ENCODE measurements around the gene CLIP2.
"Not testable (repeated sequence)": the region's sequence is repeated elsewhere in the genome, so short reads cannot be mapped to it uniquely, and the experiment has no call there.

The CLIP2 gene

DNA sequence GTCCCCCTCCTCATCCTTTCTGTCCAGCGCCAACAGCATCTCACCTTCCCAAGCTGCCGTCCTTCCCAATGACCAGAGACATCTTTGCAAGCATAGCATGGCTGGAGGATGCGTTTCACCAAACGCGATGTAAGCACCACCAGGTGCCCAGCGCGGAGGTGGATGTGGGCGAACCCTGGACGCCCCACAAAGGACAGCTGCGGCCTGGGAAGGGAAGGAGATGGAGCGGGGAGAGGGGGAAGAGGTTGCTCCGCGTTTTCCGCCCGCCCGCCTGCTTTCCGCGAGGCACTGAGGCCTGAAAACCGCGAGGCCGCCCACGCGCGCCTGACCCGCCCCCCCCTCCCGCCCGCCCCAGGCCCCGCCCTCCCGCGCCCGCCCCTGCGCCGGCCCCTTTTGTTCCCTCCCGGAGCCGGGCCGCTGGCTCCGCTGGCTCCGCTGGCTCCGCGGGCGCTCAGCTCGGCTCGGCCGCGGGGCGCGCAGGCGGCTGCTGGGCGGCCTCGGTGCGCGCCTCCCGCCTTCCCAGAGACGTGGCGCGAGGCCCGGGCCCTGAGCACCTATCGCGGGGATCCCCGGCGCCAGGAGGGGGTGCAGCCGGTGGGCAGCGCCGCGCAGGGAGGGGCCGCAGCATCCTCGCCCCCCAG lies at the start of gene CLIP2:
CLIP2 (plus strand) TSS at position 390 of the 641 bp plus-strand sequence. CDS start 28,140 bp downstream, outside the sequence.
- DNase-seq = peak; percentile 59

- DNase-seq = no peak
Measured at GRCh38 chr7:74240482-74240881, 48.7 kb upstream of the CLIP2 start.

DNA sequence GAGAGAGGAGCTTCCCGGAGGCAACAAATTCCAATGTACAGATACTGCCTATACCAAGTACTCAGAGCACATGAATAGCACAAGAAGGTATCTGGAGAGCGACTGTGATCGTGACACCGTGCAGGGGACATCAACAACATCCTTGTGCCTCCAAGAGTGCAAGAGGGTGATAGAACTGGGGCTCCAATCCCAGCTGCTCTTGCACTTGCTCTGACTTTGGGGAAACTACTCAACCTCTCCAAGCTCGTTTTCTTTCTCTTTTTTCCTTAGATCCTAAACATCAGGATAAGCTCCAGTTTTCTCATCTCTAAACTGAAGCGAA lies 47.1 kb upstream of the CLIP2 start:
- no peak for DNase-seq

GRCh38 chr7:74246497-74246896 lies 42.7 kb upstream of the CLIP2 start:
- DNase-seq = no peak

DNA sequence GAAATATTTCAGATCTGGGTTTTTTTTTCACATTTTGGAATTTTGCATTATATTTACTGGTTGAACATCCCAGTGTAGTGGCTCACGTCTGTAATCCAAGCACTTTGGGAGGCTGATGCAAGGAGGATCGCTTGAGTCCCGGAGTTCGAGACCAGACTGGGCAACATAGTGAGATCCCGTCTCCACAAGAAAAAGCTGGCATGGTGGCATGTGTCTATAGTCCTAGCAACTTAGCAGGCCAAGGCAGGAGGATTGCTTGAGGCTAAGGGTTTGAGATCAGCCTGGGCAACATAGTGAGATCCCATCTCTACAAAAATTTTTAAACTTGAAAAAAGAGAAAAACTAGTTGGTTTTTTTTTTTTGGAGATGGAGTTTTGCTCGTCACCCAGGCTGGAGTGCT lies 41.1 kb upstream of the CLIP2 start:
- no peak for DNase-seq

- not testable (repeated sequence) for DNase-seq
Measured at GRCh38 chr7:74249058-74249457, 40.1 kb upstream of the CLIP2 start.

- no peak for DNase-seq
Measured at GRCh38 chr7:74252893-74253292, 36.3 kb upstream of the CLIP2 start.

DNA sequence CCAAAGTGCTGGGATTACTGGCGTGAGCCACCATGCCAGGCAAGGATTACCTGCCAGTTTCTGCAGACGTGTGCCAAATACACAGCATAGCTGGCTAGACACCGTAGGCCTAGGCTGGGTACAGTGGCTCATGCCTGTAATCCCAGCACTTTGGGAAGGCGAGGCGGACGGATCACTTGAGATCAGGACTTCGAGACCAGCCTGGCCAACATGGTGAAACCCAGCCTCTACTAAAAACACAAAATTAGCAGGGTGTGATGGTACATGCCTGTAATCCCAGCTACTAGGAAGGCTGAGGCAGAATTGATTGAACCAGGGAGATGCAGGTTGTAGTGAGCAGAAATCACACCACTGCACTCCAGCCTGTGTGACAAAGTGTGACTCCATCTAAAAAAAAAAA lies 35.9 kb upstream of the CLIP2 start:
- no peak for DNase-seq

DNA sequence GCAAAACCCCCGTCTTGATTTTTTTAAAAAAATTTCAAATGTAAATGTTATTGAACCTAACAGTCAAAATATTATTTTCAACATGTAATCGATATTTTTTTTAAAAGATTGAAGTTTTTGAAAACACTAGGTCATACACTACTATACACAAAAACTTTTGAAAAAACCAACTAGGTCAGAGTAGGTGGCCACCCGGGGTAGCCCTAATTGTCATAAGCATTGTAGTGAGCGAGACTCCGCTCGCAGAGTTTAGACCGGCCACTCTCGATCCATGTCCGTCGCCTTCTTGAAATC lies 35.4 kb upstream of the CLIP2 start:
- DNase-seq = no peak

DNA sequence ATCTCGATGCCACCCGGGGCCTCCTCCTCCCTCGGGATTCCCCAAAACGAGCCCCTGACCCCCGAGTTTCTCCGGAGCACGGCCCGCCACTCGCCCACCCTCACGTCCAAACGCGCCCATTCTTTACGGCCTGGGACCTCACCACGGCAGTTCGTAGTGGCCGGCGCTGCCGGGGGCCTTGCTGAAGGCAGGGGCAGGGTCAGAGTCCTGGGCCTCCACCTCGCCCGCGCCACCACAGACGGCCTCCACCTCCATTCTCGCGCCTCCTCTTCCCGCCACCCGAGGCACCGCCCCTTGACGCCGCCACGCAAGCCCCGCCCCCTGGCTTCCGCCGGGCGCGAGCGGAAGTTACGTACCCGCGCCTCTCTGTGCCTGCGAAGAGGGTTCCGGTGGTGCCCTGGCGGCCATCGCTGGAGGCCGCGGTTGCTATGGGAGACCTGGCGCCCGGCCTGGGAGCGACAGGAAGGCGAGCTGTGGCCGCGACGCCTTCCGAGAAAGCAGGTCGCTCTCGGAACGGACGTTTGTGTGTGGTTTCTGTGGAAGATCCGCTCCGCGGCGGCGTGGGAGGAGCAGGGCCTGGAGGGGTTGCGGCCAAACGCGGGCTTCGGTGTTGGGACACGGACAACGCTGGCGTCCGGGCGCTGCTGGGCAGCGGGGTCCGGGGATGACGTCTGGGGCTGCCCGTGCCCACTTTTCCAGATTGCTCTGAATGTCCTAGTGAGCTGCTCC lies 34.9 kb upstream of the CLIP2 start, which contains the start of gene RFC2:
RFC2 (minus strand) TSS at position 271 of the 729 bp plus-strand sequence; CDS start at position 255, 16 bp downstream.
- DNase-seq = peak; percentile 94

GRCh38 chr7:74254858-74255379 lies 34.3 kb upstream of the CLIP2 start:
- no peak for DNase-seq

DNA sequence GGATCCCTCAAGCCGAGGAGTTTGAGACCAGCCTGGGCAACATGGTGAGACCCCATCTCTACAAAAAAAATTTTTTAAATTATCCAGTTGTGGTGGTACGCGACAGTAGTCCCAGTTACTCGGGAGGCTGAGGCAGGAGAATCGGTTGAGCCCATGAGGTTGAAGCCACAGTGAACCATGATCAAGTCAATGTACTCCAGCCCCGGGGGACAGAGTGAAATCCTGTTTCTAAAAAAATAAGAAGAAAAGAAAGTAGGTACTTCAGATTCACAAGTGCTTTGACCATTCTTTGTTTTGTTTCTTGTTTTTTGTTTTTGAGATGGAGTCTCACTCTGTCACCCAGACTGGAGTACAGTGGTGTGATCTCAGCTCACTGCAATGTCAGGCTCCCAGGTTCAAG lies 33.7 kb upstream of the CLIP2 start:
- DNase-seq = not testable (repeated sequence)

DNA sequence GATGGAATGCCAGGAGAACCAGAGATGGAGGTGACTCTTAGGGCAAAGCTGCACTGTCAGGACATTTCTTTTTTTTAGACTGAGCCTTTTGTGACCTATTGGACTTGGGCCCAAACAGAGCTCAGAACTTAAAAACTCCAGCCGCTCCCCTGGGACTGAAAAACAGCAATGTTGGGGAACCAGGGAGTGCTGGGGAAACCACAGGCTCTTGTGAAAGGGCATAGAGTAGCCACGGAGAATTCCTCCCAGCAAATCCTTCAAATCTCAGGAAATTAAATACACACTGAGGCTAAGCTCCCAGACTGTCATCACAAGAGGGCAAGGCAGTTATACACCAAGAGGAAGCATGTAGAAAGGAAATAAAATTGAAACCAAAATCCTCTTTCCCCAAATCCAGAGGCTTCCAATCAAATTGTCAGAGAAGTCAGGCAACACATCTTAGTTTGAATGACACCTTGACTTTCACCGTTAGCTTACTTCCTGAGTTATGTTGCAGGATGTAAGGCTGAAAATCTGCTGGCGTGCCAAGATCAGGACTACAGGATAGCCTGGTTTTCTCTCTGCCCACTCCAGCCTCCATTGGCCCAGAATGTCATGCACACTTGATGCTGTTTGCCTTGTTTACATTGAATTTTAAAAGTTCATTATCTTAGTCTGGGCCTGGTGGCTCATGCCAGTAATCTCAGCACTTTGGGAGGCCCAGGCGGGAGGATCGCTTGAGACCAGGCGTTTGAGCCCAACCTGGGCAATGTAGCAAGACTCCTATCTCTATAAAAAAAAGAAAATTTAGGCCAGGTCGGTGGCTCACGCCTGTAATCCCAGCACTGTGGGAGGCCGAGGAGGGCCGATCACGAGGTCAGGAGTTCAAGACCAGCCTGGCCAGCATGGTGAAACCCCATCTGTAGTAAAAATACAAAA lies 32.5 kb upstream of the CLIP2 start:
- no peak for DNase-seq

- no peak for DNase-seq
Measured at GRCh38 chr7:74258639-74259038, 30.6 kb upstream of the CLIP2 start.

DNA sequence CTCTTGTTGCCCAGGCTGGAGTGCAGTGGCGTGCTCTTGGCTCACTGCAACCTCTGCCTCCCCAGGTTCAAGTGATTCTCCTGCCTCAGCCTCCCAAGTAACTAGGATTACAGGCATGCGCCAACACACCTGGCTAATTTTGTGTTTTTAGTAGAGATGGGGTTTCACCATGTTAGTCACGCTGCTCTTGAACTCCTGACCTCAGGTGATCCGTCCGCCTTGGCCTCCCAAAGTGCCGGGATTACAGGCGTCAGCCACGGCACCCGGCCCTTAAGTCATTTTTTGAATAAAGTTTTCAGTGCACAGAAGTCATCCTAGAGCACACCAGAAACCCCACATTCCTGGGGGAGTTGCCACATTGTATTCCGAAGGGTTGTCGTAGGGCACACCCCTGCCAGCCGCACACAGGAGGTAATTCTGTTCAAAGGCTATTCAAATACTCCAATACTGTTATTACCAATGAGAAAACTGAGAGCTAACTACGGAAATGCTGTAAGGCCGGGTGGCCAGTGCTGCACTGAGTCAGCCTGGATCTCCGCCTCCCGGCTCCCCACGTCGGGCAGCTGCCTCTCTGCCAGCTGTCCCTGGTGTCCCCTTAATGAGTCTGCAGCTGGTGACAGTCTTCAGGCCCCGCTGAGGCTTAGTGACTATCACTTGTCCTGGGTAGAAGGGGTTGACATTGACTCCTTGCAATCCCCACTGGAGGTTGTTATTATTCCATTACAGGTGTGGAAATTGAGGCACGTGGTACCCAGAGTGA lies 26.4 kb upstream of the CLIP2 start:
- no peak for DNase-seq

DNA sequence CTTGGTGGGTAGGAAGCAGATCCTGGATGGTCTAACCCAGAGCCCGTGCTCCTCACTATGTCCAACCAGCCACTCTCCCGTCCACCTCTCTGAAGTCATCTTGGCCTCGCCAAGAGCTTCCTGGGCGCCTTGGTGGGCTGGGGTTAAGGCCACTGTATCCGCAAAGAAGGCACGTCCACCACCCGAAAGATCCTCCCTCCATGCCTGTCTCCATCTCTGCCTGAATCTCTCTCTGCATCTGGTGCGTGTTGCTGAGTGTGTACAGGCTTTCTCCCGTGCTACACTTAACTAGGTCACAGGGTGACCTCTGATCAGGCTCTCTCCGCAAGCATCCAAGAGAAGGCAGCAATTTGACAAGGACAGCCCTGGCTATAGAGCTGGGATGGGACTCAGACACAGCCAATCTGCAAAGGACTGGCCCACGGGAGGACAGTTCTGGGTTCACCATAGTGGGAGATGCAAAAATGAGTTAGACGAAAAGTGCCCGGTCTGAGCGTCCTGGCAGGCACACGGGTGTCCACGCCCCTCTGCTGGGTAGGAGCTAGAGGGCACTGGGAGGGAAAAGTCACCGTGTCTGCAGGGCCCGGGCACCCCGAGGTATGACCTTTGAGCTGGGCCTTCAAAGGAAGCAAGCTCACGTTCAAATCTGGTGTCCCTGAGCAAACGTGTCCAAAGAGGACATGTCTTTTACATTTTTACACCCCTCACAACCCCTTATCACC lies 25.6 kb upstream of the CLIP2 start:
- DNase-seq = peak; percentile 34

- DNase-seq = no peak
Measured at GRCh38 chr7:74266191-74266963, 22.8 kb upstream of the CLIP2 start.

- no peak for DNase-seq
Measured at GRCh38 chr7:74267756-74268565, 21.2 kb upstream of the CLIP2 start.

- DNase-seq = peak; percentile 39
Measured at GRCh38 chr7:74269757-74270277, 19.4 kb upstream of the CLIP2 start.

DNA sequence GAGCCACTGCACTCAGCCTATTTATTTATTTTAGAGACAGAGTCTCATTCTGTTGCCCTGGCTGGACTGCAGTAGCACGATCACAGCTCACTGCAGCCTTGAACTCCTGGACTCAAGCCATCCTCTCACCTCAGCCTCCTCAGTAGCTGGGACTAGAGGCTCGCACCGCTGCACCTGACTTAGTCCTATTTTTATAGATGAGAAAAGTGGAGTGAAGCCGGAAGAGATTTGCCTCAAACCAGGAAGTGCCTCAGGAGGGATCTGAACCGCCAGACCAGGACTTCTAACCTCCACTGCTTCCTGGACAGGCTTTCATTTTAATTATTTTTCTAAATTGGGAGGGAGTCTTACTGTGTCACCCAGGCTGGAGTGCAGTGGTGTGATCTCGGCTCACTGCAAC lies 17.5 kb upstream of the CLIP2 start:
- no peak for DNase-seq

Measured in NCI-H2227 treated with DMSO at 0.1 percent for 48 hours (cell line).